PC-9 (cell line): ENCODE measurements around the gene SUGCT. TPM values are rescaled to one million over a fixed set of nuclear protein-coding genes. Genes with fewer than 3 reads are reported as not detected.

ENCODE experiments used
- BruUV-seq: library from RNA; stranded (reverse); fragments of 400-500 nt; replicated peaks from 2 replicates; lab custom pipeline; 2021; lab: Mats Ljungman, UMichigan
- CTCF ChIA-PET: fragments of 300-600 bp; sonication (Branson Sonifier 250); formaldehyde crosslinking; loops from one replicate; lab custom pipeline; 2022; ENCODE audit warnings: antibody characterized with exemption; lab: Charles Lee
- POLR2A ChIA-PET: fragments of 300-600 bp; sonication (Branson Sonifier 250); formaldehyde crosslinking; loops from one replicate; lab custom pipeline; 2022; ENCODE audit warnings: antibody characterized with exemption; ENCODE audit not compliant: unreplicated experiment; lab: Charles Lee
- DNase-seq, 2 experiments: peaks; one replicate each; pipeline versions ENCODE4 v3.0.0 to v3.0.0-alpha.2; 2015 to 2022; ENCODE audit warnings: mixed read lengths in 1 of 2
- H2AFZ ChIP-seq: fragments of 200-600 bp; sonication (generic); 2 replicates; pipeline ENCODE4 v1.8.1; 2017; ENCODE audit warnings: antibody characterized with exemption
- H3F3A ChIP-seq: fragments of 200-600 bp; sonication (generic); 2 replicates; pipeline ENCODE4 v1.8.1; 2017; ENCODE audit warnings: antibody characterized with exemption, mild to moderate bottlenecking, low read depth; ENCODE audit not compliant: insufficient read depth
- H3K27ac ChIP-seq: fragments of 200-600 bp; sonication (generic); 2 replicates; pipeline ENCODE4 v1.6.1; 2016; ENCODE audit warnings: mixed run types
- H3K27me3 ChIP-seq: fragments of 200-600 bp; sonication (generic); 2 replicates; pipeline ENCODE4 v1.6.1; 2016; ENCODE audit warnings: low read depth, mixed run types; ENCODE audit not compliant: insufficient read depth
- H3K36me3 ChIP-seq: fragments of 200-600 bp; sonication (generic); 2 replicates; pipeline ENCODE4 v1.6.1; 2016; ENCODE audit warnings: low read depth, mixed run types
- H3K4me1 ChIP-seq: fragments of 200-600 bp; sonication (generic); replicated peaks from 2 replicates; pipeline ENCODE4 v1.6.1; 2016; ENCODE audit warnings: mixed run types; ENCODE audit not compliant: insufficient read depth
- H3K4me2 ChIP-seq: fragments of 200-600 bp; sonication (generic); 2 replicates; pipeline ENCODE4 v1.6.1; 2017; ENCODE audit warnings: mixed run types
- H3K4me3 ChIP-seq: fragments of 200-600 bp; sonication (generic); 2 replicates; pipeline ENCODE4 v1.6.1; 2016; ENCODE audit warnings: mixed run types
- H3K79me2 ChIP-seq: fragments of 200-600 bp; sonication (generic); 2 replicates; pipeline ENCODE4 v1.6.1; 2017; ENCODE audit warnings: low read depth, mixed run types
- H3K9me2 ChIP-seq: fragments of 200-600 bp; sonication (generic); 2 replicates; pipeline ENCODE4 v1.8.1; 2017; ENCODE audit warnings: mild to moderate bottlenecking; ENCODE audit not compliant: insufficient read depth
- H3K9me3 ChIP-seq: fragments of 200-600 bp; sonication (generic); 2 replicates; pipeline ENCODE4 v1.8.1; 2016; ENCODE audit warnings: low read depth; ENCODE audit not compliant: insufficient read depth
- H4K20me1 ChIP-seq: fragments of 200-600 bp; sonication (generic); 2 replicates; pipeline ENCODE4 v1.8.1; 2017; ENCODE audit not compliant: insufficient read depth
- CTCF ChIP-seq: fragments of 200-600 bp; sonication (generic); conservative IDR thresholded peaks from 2 replicates; pipeline ENCODE4 v1.6.1; 2017; ENCODE audit warnings: mixed run types, antibody characterized with exemption, mild to moderate bottlenecking, moderate library complexity
- EZH2 ChIP-seq: fragments of 200-600 bp; sonication (generic); IDR thresholded peaks from 2 replicates; pipeline ENCODE4 v1.8.0; 2017; ENCODE audit warnings: antibody characterized with exemption, low read depth
- intact Hi-C: fragments of 100-400 bp; cut with micrococcal nuclease; formaldehyde crosslinking; loops from one replicate; pipeline ENCODE4 v1.10.0; 2022; ENCODE audit not compliant: unreplicated experiment
- total RNA-seq: library from RNA; stranded (reverse); gene quantifications from 2 replicates; pipeline ENCODE4 v1.2.3, GENCODE V29; 2021

Gene SUGCT
- total RNA-seq, 1 experiment from 2014 or later: 3.5 TPM

GRCh38 chr7:40887099-40887498, 752.3 kb downstream of the SUGCT start:
- intact Hi-C loops: no loop called here
- DNase-seq: peak in 1 of 2 experiments; percentile 37

GRCh38 chr7:40888499-40888898, 753.7 kb downstream of the SUGCT start:
- H2AFZ ChIP-seq: no peak overlapping the region
- TF ChIP-seq EZH2: no peak
- peaks cover 13% of the 10 kb centered on the region for H3K4me1 ChIP-seq
- no peaks in the 10 kb centered on the region for H3K79me2 ChIP-seq
- ChIA-PET CTCF (no interaction called here), POLR2A (no interaction called here)
- peaks cover 24% of the 10 kb centered on the region; the same call in 1 of the 2 replicates for H3K9me3 ChIP-seq
- H3F3A ChIP-seq: no peaks in the 10 kb centered on the region
- H3K4me3 ChIP-seq: no peak overlapping the region
- H3K36me3 ChIP-seq: no peaks in the 10 kb centered on the region
- H4K20me1 ChIP-seq: no peaks in the 10 kb centered on the region
- H3K9me2 ChIP-seq: no peaks in the 10 kb centered on the region
- intact Hi-C loops: no loop called here
- no peak for DNase-seq
- H3K27me3 ChIP-seq: no peaks in the 10 kb centered on the region
- H3K27ac ChIP-seq: no peak overlapping the region
- H3K4me2 ChIP-seq: no peak overlapping the region
- BruUV-seq: no TSS peak

More at GRCh38 chr7:40887099-40887498, 752.3 kb downstream of the SUGCT start:
- H3K4me1 ChIP-seq: peaks cover 13% of the 10 kb centered on the region
- no peaks in the 10 kb centered on the region for H3K79me2 ChIP-seq
- no peaks in the 10 kb centered on the region for H3K36me3 ChIP-seq
- ChIA-PET CTCF (no interaction called here), POLR2A (no interaction called here)
- TF ChIP-seq EZH2 (no peak), CTCF (no peak)
- no TSS peak for BruUV-seq
- no peak overlapping the region for H3K4me3 ChIP-seq
- no peak overlapping the region for H3K27ac ChIP-seq
- no peaks in the 10 kb centered on the region for H3K9me2 ChIP-seq
- no peak overlapping the region for H2AFZ ChIP-seq
- H3K9me3 ChIP-seq: peaks cover 24% of the 10 kb centered on the region; the same call in 1 of the 2 replicates
- no peak overlapping the region for H3K4me2 ChIP-seq
- H3F3A ChIP-seq: no peaks in the 10 kb centered on the region
- no peaks in the 10 kb centered on the region for H4K20me1 ChIP-seq
- no peaks in the 10 kb centered on the region for H3K27me3 ChIP-seq

- BruUV-seq: no TSS peak
- POLR2A ChIA-PET: no interaction called here
Observed at GRCh38 chr7:40889099-40889498, 754.3 kb downstream of the SUGCT start.

More at GRCh38 chr7:40889099-40889498, 754.3 kb downstream of the SUGCT start:
- CTCF ChIA-PET: no interaction called here
- H3K27me3 ChIP-seq: no peaks in the 10 kb centered on the region
- H3K79me2 ChIP-seq: no peaks in the 10 kb centered on the region
- DNase-seq: no peak
- H3K4me1 ChIP-seq: peaks cover 13% of the 10 kb centered on the region
- no peak overlapping the region for H3K27ac ChIP-seq
- H3K9me2 ChIP-seq: no peaks in the 10 kb centered on the region
- no peak overlapping the region for H3K4me2 ChIP-seq
- no peak overlapping the region for H3K4me3 ChIP-seq
- intact Hi-C loops: no loop called here
- H3K36me3 ChIP-seq: no peaks in the 10 kb centered on the region
- H3K9me3 ChIP-seq: peaks cover 24% of the 10 kb centered on the region; the same call in 1 of the 2 replicates
- TF ChIP-seq CTCF: no peak
- TF ChIP-seq EZH2: no peak
- H2AFZ ChIP-seq: no peak overlapping the region
- H4K20me1 ChIP-seq: no peaks in the 10 kb centered on the region
- no peaks in the 10 kb centered on the region for H3F3A ChIP-seq
